SK-N-SH (cell line): ENCODE measurements around the gene C9orf78. TPM values are rescaled to one million over a fixed set of nuclear protein-coding genes. Genes with fewer than 3 reads are reported as not detected.
A peak's percentile ranks its signal among the peaks of the same experiment; 100 is the strongest.

Experiments used
- CTCF ChIA-PET: fragments of 300-600, 350-600 bp; formaldehyde crosslinking; extraction: SDS; loops from one replicate; lab custom pipeline; 2021; lab: Yijun Ruan, JAX
- POLR2A ChIA-PET: fragments of 350-600 bp; sonication (Branson Sonifier 250); formaldehyde crosslinking; extraction: SDS; loops from one replicate; lab custom pipeline; 2020; ENCODE audit warnings: antibody characterized with exemption, inconsistent platforms; lab: Yijun Ruan, JAX
- DNase-seq: peaks from one replicate; pipeline ENCODE4 v3.0.0; 2012
- H2AFZ ChIP-seq: fragments of 200-600 bp; sonication (generic); 2 replicates; pipeline ENCODE4 v1.8.1; 2016; ENCODE audit warnings: antibody characterized with exemption, mild to moderate bottlenecking, low read depth
- H3F3A ChIP-seq: fragments of 200-600 bp; sonication (generic); replicated peaks from 2 replicates; pipeline ENCODE3; 2016; ENCODE audit warnings: antibody characterized with exemption, mild to moderate bottlenecking; ENCODE audit not compliant: insufficient read depth
- H3K27ac ChIP-seq, 2 experiments: fragments of 200-500 bp in 1 of 2; fragments of 200-600 bp in 1 of 2; sonication (Bioruptor generic) in 1 of 2; sonication (generic), shearing (Covaris generic) in 1 of 2; 2 replicates each; pipeline versions ENCODE4 v1.5.1 to v1.6.1; 2014 to 2016; ENCODE audit warnings: low read depth in 2 of 2, inconsistent platforms in 1 of 2, low read length in 1 of 2, mild to moderate bottlenecking in 1 of 2, mixed read lengths in 1 of 2
- H3K27me3 ChIP-seq: fragments of 200-600 bp; sonication (generic), shearing (Covaris generic); 2 replicates; pipeline ENCODE4 v1.6.1; 2016; ENCODE audit warnings: mixed run types; ENCODE audit not compliant: insufficient read depth
- H3K36me3 ChIP-seq, 2 experiments: fragments of 200-500 bp in 1 of 2; fragments of 200-600 bp in 1 of 2; sonication (Bioruptor generic) in 1 of 2; sonication (generic) in 1 of 2; replicated peaks in 1 of 2; 2 replicates each; pipeline versions ENCODE3 to v1.5.1; 2014 to 2016; ENCODE audit warnings: low read length in 1 of 2, mild to moderate bottlenecking in 1 of 2; ENCODE audit not compliant: insufficient read depth in 2 of 2, control insufficient read depth in 1 of 2
- H3K4me1 ChIP-seq, 2 experiments: fragments of 200-500 bp in 1 of 2; fragments of 200-600 bp in 1 of 2; sonication (Bioruptor generic) in 1 of 2; sonication (generic), shearing (Covaris generic) in 1 of 2; 2 replicates each; pipeline versions ENCODE4 v1.5.1 to v1.6.1; 2014 to 2016; ENCODE audit warnings: low read depth in 1 of 2, low read length in 1 of 2, mixed run types in 1 of 2; ENCODE audit not compliant: insufficient read depth in 2 of 2, control insufficient read depth in 1 of 2
- H3K4me2 ChIP-seq: fragments of 200-600 bp; sonication (generic), shearing (Covaris generic); 2 replicates; pipeline ENCODE4 v1.6.1; 2017; ENCODE audit warnings: mixed run types
- H3K4me3 ChIP-seq, 2 experiments: fragments of 200-500 bp in 1 of 2; fragments of 200-600 bp in 1 of 2; sonication (Bioruptor generic) in 1 of 2; sonication (generic), shearing (Covaris generic) in 1 of 2; 2 replicates each; pipeline versions ENCODE4 v1.5.1 to v1.8.1; 2014 to 2016; ENCODE audit warnings: low read depth in 2 of 2, inconsistent platforms in 1 of 2, low read length in 1 of 2, mild to moderate bottlenecking in 1 of 2, mixed read lengths in 1 of 2, moderate library complexity in 1 of 2
- H3K79me2 ChIP-seq: fragments of 200-600 bp; sonication (generic); 2 replicates; pipeline ENCODE4 v1.8.1; 2017; ENCODE audit warnings: mild to moderate bottlenecking; ENCODE audit not compliant: insufficient read depth
- H3K9ac ChIP-seq: fragments of 200-600 bp; sonication (generic); 2 replicates; pipeline ENCODE4 v1.6.1; 2017; ENCODE audit warnings: mixed run types
- H3K9me2 ChIP-seq: fragments of 200-600 bp; sonication (generic); 2 replicates; pipeline ENCODE4 v1.6.1; 2017; ENCODE audit warnings: mixed run types
- H3K9me3 ChIP-seq: fragments of 200-600 bp; sonication (generic); 2 replicates; pipeline ENCODE4 v1.6.1; 2017; ENCODE audit warnings: mixed run types, mild to moderate bottlenecking, moderate library complexity
- H4K20me1 ChIP-seq: fragments of 200-600 bp; sonication (generic); 2 replicates; pipeline ENCODE4 v1.6.1; 2017; ENCODE audit warnings: mild to moderate bottlenecking, mixed run types; ENCODE audit not compliant: insufficient read depth
- ELF1 ChIP-seq: IDR thresholded peaks from 2 replicates; pipeline ENCODE4 v1.4.0; 2012
- EZH2phosphoT487 ChIP-seq: fragments of 200-600 bp; sonication (generic); IDR thresholded peaks from 2 replicates; pipeline ENCODE4 v1.6.1; 2017; ENCODE audit warnings: low read depth, mixed run types, mild to moderate bottlenecking, antibody characterized with exemption, moderate library complexity, borderline replicate concordance
- FOXJ3 ChIP-seq: sonication (generic); formaldehyde crosslinking; IDR thresholded peaks from 2 replicates; pipeline ENCODE4 v1.5.1; 2020; ENCODE audit warnings: mild to moderate bottlenecking, missing genetic modification reagents
- FOXM1 ChIP-seq: IDR thresholded peaks from 2 replicates; pipeline ENCODE4 v1.4.0; 2012; ENCODE audit warnings: low read depth, mild to moderate bottlenecking
- IRF3 ChIP-seq: fragments of 150-350 bp; IDR thresholded peaks from 2 replicates; pipeline ENCODE4 v1.6.1; 2016; ENCODE audit warnings: mild to moderate bottlenecking, low read depth, low read length
- MEF2A ChIP-seq: IDR thresholded peaks from 2 replicates; pipeline ENCODE4 v1.4.0; 2012; ENCODE audit warnings: low read depth, borderline replicate concordance
- PBX3 ChIP-seq: IDR thresholded peaks from 2 replicates; pipeline ENCODE4; 2012
- RFX5 ChIP-seq: IDR thresholded peaks from 2 replicates; pipeline ENCODE4 v1.6.1; 2012; ENCODE audit warnings: mild to moderate bottlenecking, improper control_type of control experiment, low read length
- SMC3 ChIP-seq: IDR thresholded peaks from 2 replicates; pipeline ENCODE4 v1.6.1; 2012; ENCODE audit warnings: low read depth, low read length, improper control_type of control experiment
- TAF1 ChIP-seq: IDR thresholded peaks from 2 replicates; pipeline ENCODE4 v1.6.1; 2012; ENCODE audit warnings: low read depth, mild to moderate bottlenecking, low read length, moderate library complexity, borderline replicate concordance
- USF1 ChIP-seq: IDR thresholded peaks from 2 replicates; pipeline ENCODE4 v1.4.0; 2012; ENCODE audit warnings: low read depth, borderline replicate concordance
- USF2 ChIP-seq: fragments of 150-350 bp; IDR thresholded peaks from 2 replicates; pipeline ENCODE4 v1.6.1; 2017; ENCODE audit warnings: antibody characterized with exemption, low read length, low read depth, borderline replicate concordance
- WGBS: methylation state at CpG from one replicate; pipeline ENCODE4 v1.1.6; 2017; ENCODE audit warnings: low lambda C conversion rate; 5-methylcytosine and 5-hydroxymethylcytosine counted together
- polyA plus RNA-seq, 3 experiments: library from polyadenylated mRNA; depleted of rRNA; stranded (reverse); fragments of >200 nt; gene quantifications; 2 replicates each; pipeline ENCODE4 v1.2.3, GENCODE V29; 2012

C9orf78 gene
- polyA plus RNA-seq, 1 of the 3 experiments (the other 2 are of a cell fraction) = 59.2 TPM

- TF ChIP-seq FOXM1 (no peak), TAF1 (no peak), IRF3 (no peak), USF1 (no peak), USF2 (no peak), ELF1 (no peak), RFX5 (no peak), EZH2phosphoT487 (no peak), PBX3 (no peak), FOXJ3 (CRISPR knock-in tag) (no peak), SMC3 (no peak), MEF2A (no peak)
- Histone ChIP-seq H3K9ac (no peak overlapping the region), H3K27me3 (no peaks in the 10 kb centered on the region), H3K4me3 (no peak overlapping the region), H3K36me3 (peaks cover 0 to 16% of the 10 kb centered on the region in 2 experiments), H2AFZ (no peak overlapping the region), H4K20me1 (no peaks in the 10 kb centered on the region), H3K4me2 (no peak overlapping the region), H3K9me3 (no peaks in the 10 kb centered on the region), H3F3A (no peaks in the 10 kb centered on the region), H3K4me1 (peaks cover 21 to 47% of the 10 kb centered on the region in 2 experiments; a peak in 3 of 4 replicates), H3K9me2 (no peaks in the 10 kb centered on the region), H3K27ac (peak overlapping the region in 1 of 2 experiments; percentile 55; a peak in 1 of 4 replicates), H3K79me2 (no peaks in the 10 kb centered on the region)
- ChIA-PET CTCF (no interaction called here), POLR2A (no interaction called here)
- WGBS = 91% methylated on average over 10 of the region's 19 CpGs
- DNase-seq = peak; percentile 59
These were observed 46.7 kb upstream of the C9orf78 start for GRCh38 chr9:129881547-129882324.
